ENCODE data around the gene TM9SF4. TPM values are rescaled to one million over a fixed set of nuclear protein-coding genes. Genes with fewer than 3 reads are reported as not detected.
"Not testable (repeated sequence)": the region's sequence is repeated elsewhere in the genome, so short reads cannot be mapped to it uniquely, and the experiment has no call there.

The TM9SF4 gene
- total RNA-seq, 1 experiment from 2014 or later, result 67.8 TPM

DNA sequence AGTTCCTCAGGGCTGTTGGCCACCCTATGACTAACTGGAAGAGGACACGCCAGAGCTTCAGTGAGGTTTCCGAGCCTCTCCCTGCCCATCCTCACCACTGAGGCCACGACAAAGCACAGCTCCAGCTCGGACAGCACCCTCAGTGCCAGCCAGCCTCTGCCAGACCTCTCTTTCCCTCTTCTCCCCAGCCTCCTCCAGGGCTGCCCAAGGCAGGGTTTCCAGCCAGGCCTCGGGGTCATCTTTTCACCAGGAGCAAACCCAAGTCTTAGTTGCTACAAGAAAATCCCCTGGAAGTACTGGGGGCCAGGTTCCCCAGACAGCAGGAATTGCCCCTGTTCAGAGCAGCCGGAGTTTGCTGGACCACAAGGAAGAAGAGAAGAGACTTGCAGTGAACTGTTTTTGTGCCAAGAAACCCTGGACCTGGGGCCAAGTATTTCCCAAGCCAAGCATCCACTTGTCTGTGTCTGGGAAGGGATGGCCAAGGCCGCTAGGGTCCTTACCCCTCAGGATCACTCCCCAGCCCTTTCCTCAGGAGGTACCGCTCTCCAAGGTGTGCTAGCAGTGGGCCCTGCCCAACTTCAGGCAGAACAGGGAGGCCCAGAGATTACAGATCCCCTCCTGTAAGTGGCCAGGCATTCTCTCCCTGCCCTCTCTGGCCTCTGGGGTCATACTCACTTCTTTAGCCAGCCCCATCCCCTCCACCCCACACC lies 56.5 kb downstream of the TM9SF4 start:
- no peaks in the 10 kb centered on the region for H3K79me2 ChIP-seq (ENCODE audit: low read depth)
- BruUV-seq (replicated peaks), result no TSS peak
- H3K4me2 ChIP-seq, result no peak overlapping the region
- H3K27ac ChIP-seq, result no peak overlapping the region
- DNase-seq, result no peak
- no peaks in the 10 kb centered on the region for H4K20me1 ChIP-seq (ENCODE audit: insufficient read depth)
- no peaks in the 10 kb centered on the region; the same call in 1 of the 2 replicates for H3F3A ChIP-seq (ENCODE audit: insufficient read depth, low read depth)
- no peaks in the 10 kb centered on the region for H3K9me2 ChIP-seq (ENCODE audit: insufficient read depth)
- ChIA-PET CTCF (no interaction called here), POLR2A (ENCODE audit: unreplicated experiment) (no interaction called here)
- H2AFZ ChIP-seq, result no peak overlapping the region
- intact Hi-C loops (cut with micrococcal nuclease; ENCODE audit: unreplicated experiment), result no loop called here
- no peaks in the 10 kb centered on the region for H3K27me3 ChIP-seq (ENCODE audit: insufficient read depth, low read depth)
- no peak for TF ChIP-seq EZH2 (IDR thresholded peaks at IDR 0.05; ENCODE audit: low read depth)
- TF ChIP-seq, protein P1, sequence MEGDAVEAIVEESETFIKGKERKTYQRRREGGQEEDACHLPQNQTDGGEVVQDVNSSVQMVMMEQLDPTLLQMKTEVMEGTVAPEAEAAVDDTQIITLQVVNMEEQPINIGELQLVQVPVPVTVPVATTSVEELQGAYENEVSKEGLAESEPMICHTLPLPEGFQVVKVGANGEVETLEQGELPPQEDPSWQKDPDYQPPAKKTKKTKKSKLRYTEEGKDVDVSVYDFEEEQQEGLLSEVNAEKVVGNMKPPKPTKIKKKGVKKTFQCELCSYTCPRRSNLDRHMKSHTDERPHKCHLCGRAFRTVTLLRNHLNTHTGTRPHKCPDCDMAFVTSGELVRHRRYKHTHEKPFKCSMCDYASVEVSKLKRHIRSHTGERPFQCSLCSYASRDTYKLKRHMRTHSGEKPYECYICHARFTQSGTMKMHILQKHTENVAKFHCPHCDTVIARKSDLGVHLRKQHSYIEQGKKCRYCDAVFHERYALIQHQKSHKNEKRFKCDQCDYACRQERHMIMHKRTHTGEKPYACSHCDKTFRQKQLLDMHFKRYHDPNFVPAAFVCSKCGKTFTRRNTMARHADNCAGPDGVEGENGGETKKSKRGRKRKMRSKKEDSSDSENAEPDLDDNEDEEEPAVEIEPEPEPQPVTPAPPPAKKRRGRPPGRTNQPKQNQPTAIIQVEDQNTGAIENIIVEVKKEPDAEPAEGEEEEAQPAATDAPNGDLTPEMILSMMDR (conservative IDR thresholded peaks at IDR 0.05), result no peak
- H3K4me3 ChIP-seq, result no peak overlapping the region
- no peaks in the 10 kb centered on the region for H3K9me3 ChIP-seq (ENCODE audit: insufficient read depth, low read depth)
- H3K4me1 ChIP-seq (replicated peaks; ENCODE audit: insufficient read depth), result no peaks in the 10 kb centered on the region
- H3K36me3 ChIP-seq (ENCODE audit: low read depth), result peaks cover 16% of the 10 kb centered on the region

DNA sequence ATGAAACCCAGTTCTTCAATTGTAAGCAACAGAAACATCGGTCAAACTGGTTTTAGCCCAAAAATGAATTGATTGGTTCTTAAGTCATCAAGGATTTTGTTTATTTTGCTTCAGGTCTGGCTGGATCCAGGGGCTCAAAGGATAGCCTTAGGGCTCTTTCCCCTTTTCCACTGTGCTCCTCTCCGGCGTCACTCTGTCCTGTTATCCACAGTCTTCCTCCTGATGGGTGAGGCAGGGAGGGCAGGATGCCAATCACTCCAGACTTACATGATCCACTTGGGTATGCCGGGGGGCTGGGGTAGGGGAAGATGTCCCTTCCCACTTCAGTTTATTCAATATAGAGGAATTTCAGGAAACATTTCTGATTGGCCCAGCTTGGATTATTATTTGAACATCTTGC lies 58.0 kb downstream of the TM9SF4 start:
- Histone ChIP-seq H3K4me3 (no peak overlapping the region), H3K79me2 (ENCODE audit: low read depth) (no peaks in the 10 kb centered on the region), H3K9me2 (ENCODE audit: insufficient read depth) (no peaks in the 10 kb centered on the region), H3K36me3 (ENCODE audit: low read depth) (peaks cover 7% of the 10 kb centered on the region; the same call in 1 of the 2 replicates), H2AFZ (no peak overlapping the region), H3K4me2 (no peak overlapping the region), H3F3A (ENCODE audit: insufficient read depth, low read depth) (no peaks in the 10 kb centered on the region; the same call in 1 of the 2 replicates), H3K27ac (no peak overlapping the region), H3K4me1 (replicated peaks; ENCODE audit: insufficient read depth) (no peaks in the 10 kb centered on the region), H3K27me3 (ENCODE audit: insufficient read depth, low read depth) (no peaks in the 10 kb centered on the region), H3K9me3 (ENCODE audit: insufficient read depth, low read depth) (no peaks in the 10 kb centered on the region), H4K20me1 (ENCODE audit: insufficient read depth) (no peaks in the 10 kb centered on the region)
- CTCF ChIA-PET, result no interaction called here
- intact Hi-C loops (cut with micrococcal nuclease; ENCODE audit: unreplicated experiment), result no loop called here
- POLR2A ChIA-PET (ENCODE audit: unreplicated experiment), result no interaction called here
- DNase-seq, result no peak
- no peak for TF ChIP-seq EZH2 (IDR thresholded peaks at IDR 0.05; ENCODE audit: low read depth)
- TF ChIP-seq, protein P1 (conservative IDR thresholded peaks at IDR 0.05), result no peak
- no TSS peak for BruUV-seq (replicated peaks)

- Histone ChIP-seq H3K36me3 (ENCODE audit: low read depth) (0 out of 2 replicates have a peak, but pooled peaks cover 5% of the 10 kb centered on the region), H3K9me2 (ENCODE audit: insufficient read depth) (no peaks in the 10 kb centered on the region), H3K27me3 (ENCODE audit: insufficient read depth, low read depth) (no peaks in the 10 kb centered on the region), H2AFZ (no peak overlapping the region), H4K20me1 (ENCODE audit: insufficient read depth) (no peaks in the 10 kb centered on the region), H3K4me2 (no peak overlapping the region), H3F3A (ENCODE audit: insufficient read depth, low read depth) (no peaks in the 10 kb centered on the region; the same call in 1 of the 2 replicates), H3K9me3 (ENCODE audit: insufficient read depth, low read depth) (no peaks in the 10 kb centered on the region), H3K4me3 (no peak overlapping the region), H3K27ac (no peak overlapping the region), H3K79me2 (ENCODE audit: low read depth) (no peaks in the 10 kb centered on the region), H3K4me1 (replicated peaks; ENCODE audit: insufficient read depth) (no peaks in the 10 kb centered on the region)
- ChIA-PET POLR2A (ENCODE audit: unreplicated experiment) (no interaction called here), CTCF (no interaction called here)
- no TSS peak for BruUV-seq (replicated peaks)
- peak in 1 of 2 experiments; percentile 19 for DNase-seq
- TF ChIP-seq EZH2 (IDR thresholded peaks at IDR 0.05; ENCODE audit: low read depth), result no peak
- TF ChIP-seq, protein P1 (conservative IDR thresholded peaks at IDR 0.05), result no peak
- intact Hi-C loops (cut with micrococcal nuclease; ENCODE audit: unreplicated experiment), result no loop called here
These were observed 58.8 kb downstream of the TM9SF4 start for GRCh38 chr20:32168184-32168910.

GRCh38 chr20:32177696-32178095 lies 68.2 kb downstream of the TM9SF4 start:
- H3K36me3 ChIP-seq (ENCODE audit: low read depth); H3K79me2 ChIP-seq (ENCODE audit: low read depth); H2AFZ ChIP-seq; BruUV-seq (replicated peaks); H3K9me2 ChIP-seq (ENCODE audit: insufficient read depth); intact Hi-C loops (cut with micrococcal nuclease; ENCODE audit: unreplicated experiment); H3K4me3 ChIP-seq; H3F3A ChIP-seq (ENCODE audit: insufficient read depth, low read depth); H3K27me3 ChIP-seq (ENCODE audit: insufficient read depth, low read depth); CTCF ChIA-PET; H4K20me1 ChIP-seq (ENCODE audit: insufficient read depth); DNase-seq; H3K27ac ChIP-seq; POLR2A ChIA-PET (ENCODE audit: unreplicated experiment); H3K9me3 ChIP-seq (ENCODE audit: insufficient read depth, low read depth); H3K4me2 ChIP-seq; H3K4me1 ChIP-seq (replicated peaks; ENCODE audit: insufficient read depth): not testable (repeated sequence)
